SK-N-DZ (cell line): ENCODE data around the gene KIF9.
"Not testable (repeated sequence)": the region's sequence is repeated elsewhere in the genome, so short reads cannot be mapped to it uniquely, and the experiment has no call there.

ENCODE experiments used
- DNase-seq: peaks from one replicate; pipeline ENCODE4 v3.0.0-alpha.2; 2015; ENCODE audit warnings: low spot score

Gene KIF9

GRCh38 chr3:47294392-47294791 is 11.8 kb upstream of the KIF9 start:
- no peak for DNase-seq

- no peak for DNase-seq
These were observed 11.2 kb upstream of the KIF9 start for GRCh38 chr3:47293822-47294221.

GRCh38 chr3:47291754-47292420 is 9.3 kb upstream of the KIF9 start:
- not testable (repeated sequence) for DNase-seq

GRCh38 chr3:47291158-47291753 is 8.7 kb upstream of the KIF9 start:
- no peak for DNase-seq

GRCh38 chr3:47288966-47289910 is 6.6 kb upstream of the KIF9 start:
- no peak for DNase-seq

GRCh38 chr3:47283591-47284364 is 1.2 kb upstream of the KIF9 start:
- DNase-seq = peak; percentile 8

GRCh38 chr3:47283193-47283537 is 566 bp upstream of the KIF9 start:
- DNase-seq = peak; percentile 8

- DNase-seq = no peak
These were observed 2.1 kb downstream of the KIF9 start for GRCh38 chr3:47280519-47280918.

- no peak for DNase-seq
These were observed 6.0 kb downstream of the KIF9 start for GRCh38 chr3:47276558-47276957.

GRCh38 chr3:47274652-47275051 is 7.9 kb downstream of the KIF9 start:
- DNase-seq = no peak

GRCh38 chr3:47273564-47273963 is 9.0 kb downstream of the KIF9 start:
- no peak for DNase-seq

- no peak for DNase-seq
These were observed 12.1 kb downstream of the KIF9 start for GRCh38 chr3:47270526-47270925.

- DNase-seq = no peak
These were observed 15.1 kb downstream of the KIF9 start for GRCh38 chr3:47267490-47267824.

- DNase-seq = no peak
These were observed 15.7 kb downstream of the KIF9 start for GRCh38 chr3:47266709-47267489.

GRCh38 chr3:47265725-47266428 is 16.7 kb downstream of the KIF9 start:
- DNase-seq = no peak

GRCh38 chr3:47265008-47265407 is 17.6 kb downstream of the KIF9 start:
- no peak for DNase-seq

- DNase-seq = no peak
These were observed 21.3 kb downstream of the KIF9 start for GRCh38 chr3:47261301-47261700.

- no peak for DNase-seq
These were observed 22.0 kb downstream of the KIF9 start for GRCh38 chr3:47260605-47261004.

GRCh38 chr3:47259114-47259513 is 23.5 kb downstream of the KIF9 start:
- DNase-seq = no peak

GRCh38 chr3:47256331-47256730 is 26.3 kb downstream of the KIF9 start:
- not testable (repeated sequence) for DNase-seq
